ENCODE data around the gene ADCY9. TPM values are rescaled to one million over a fixed set of nuclear protein-coding genes. Genes with fewer than 3 reads are reported as not detected.

ADCY9 gene
- total and polyA plus RNA-seq, 12 donors, result 11.5 to 57.6 (median 42.7) TPM

GRCh38 chr16:4097826-4098240 lies 18.4 kb downstream of the ADCY9 start:
- no peak overlapping the region for H3K27ac ChIP-seq
- H3K27me3 ChIP-seq, result no peaks in the 10 kb centered on the region
- no peak for TF ChIP-seq CTCF (IDR thresholded peaks at IDR 0.05)
- intact Hi-C loops (cut with DNase I), result no loop called here
- DNase-seq (no peak), ATAC-seq (no peak)
- H3K4me1 ChIP-seq, result peaks cover 3 to 54% (median 31%) of the 10 kb centered on the region in 9 donors
- no peaks in the 10 kb centered on the region for H3K9me3 ChIP-seq
- 69 to 78% methylated on average over 4 of the region's 4 CpGs for WGBS, 2 donors
- no peaks in the 10 kb centered on the region for H3K36me3 ChIP-seq
- no peak overlapping the region for H3K4me3 ChIP-seq

- 65% methylated on average over 5 of the region's 5 CpGs for WGBS, 2 donors
- Histone ChIP-seq H3K27me3 (no peaks in the 10 kb centered on the region), H3K9me3 (no peaks in the 10 kb centered on the region), H3K36me3 (no peaks in the 10 kb centered on the region), H3K4me1 (peaks cover 3 to 58% (median 39%) of the 10 kb centered on the region in 9 donors), H3K4me3 (no peak overlapping the region), H3K27ac (peak overlapping the region in 1 of 10 donors; percentile 14)
- no peak for ATAC-seq
- intact Hi-C loops (cut with DNase I), result no loop called here
- no peak for TF ChIP-seq CTCF (IDR thresholded peaks at IDR 0.05)
- DNase-seq, result no peak
These were observed 19.7 kb downstream of the ADCY9 start for GRCh38 chr16:4096509-4096908.

GRCh38 chr16:4094127-4094773 lies 22.0 kb downstream of the ADCY9 start:
- intact Hi-C loops (cut with DNase I), result loop anchor here in 4 of 10 donors (2.0 to 5.0 kb wide), 2 partner anchors 19 to 42 kb away; no protein-coding TSS in a partner anchor
- 71 to 76% methylated on average over 14 of the region's 14 CpGs for WGBS, 2 donors
- H3K9me3 ChIP-seq, result no peaks in the 10 kb centered on the region
- ATAC-seq, result peak in 1 of 8 donors; percentile 6
- no peak for DNase-seq
- peak overlapping the region in 9 of 10 donors; percentile 49 to 84 (median 75) for H3K27ac ChIP-seq
- H3K36me3 ChIP-seq, result no peaks in the 10 kb centered on the region
- H3K4me1 ChIP-seq, result peaks cover 10 to 74% (median 52%) of the 10 kb centered on the region in 9 donors
- H3K27me3 ChIP-seq, result no peaks in the 10 kb centered on the region
- H3K4me3 ChIP-seq, result peak overlapping the region in 3 of 10 donors; percentile 2 to 26 (median 24)
- TF ChIP-seq CTCF (IDR thresholded peaks at IDR 0.05), result no peak

- H3K27ac ChIP-seq, result peak overlapping the region in 9 of 10 donors; percentile 49 to 84 (median 75)
- intact Hi-C loops (cut with DNase I), result loop anchor here in 4 of 10 donors (2.0 to 5.0 kb wide), 2 partner anchors 19 to 41 kb away; no protein-coding TSS in a partner anchor
- H3K4me1 ChIP-seq, result peaks cover 10 to 75% (median 52%) of the 10 kb centered on the region in 9 donors
- H3K4me3 ChIP-seq, result peak overlapping the region in 7 of 10 donors; percentile 2 to 26 (median 14)
- no peaks in the 10 kb centered on the region for H3K9me3 ChIP-seq
- DNase-seq (peak; percentile 34 to 38), ATAC-seq (peak in 7 of 8 donors; percentile 28 to 73 (median 54))
- H3K27me3 ChIP-seq, result no peaks in the 10 kb centered on the region
- TF ChIP-seq CTCF (IDR thresholded peaks at IDR 0.05), result no peak
- WGBS, 2 donors, result 36 to 54% methylated on average over 8 of the region's 8 CpGs
- H3K36me3 ChIP-seq, result no peaks in the 10 kb centered on the region
These were observed 22.6 kb downstream of the ADCY9 start for GRCh38 chr16:4093495-4094126.
